HCT116 (cell line): ENCODE measurements around the gene XPA.

Experiments used
- CEBPB ChIP-seq: IDR thresholded peaks from 2 replicates; pipeline ENCODE4 v1.6.1; 2012; ENCODE audit warnings: low read depth
- EGR1 ChIP-seq: IDR thresholded peaks from 2 replicates; pipeline ENCODE4 v1.6.1; 2012; ENCODE audit warnings: low read depth
- EZH2 ChIP-seq: fragments of 200-600 bp; sonication (generic); IDR thresholded peaks from 2 replicates; pipeline ENCODE4 v1.6.1; 2017; ENCODE audit warnings: antibody characterized with exemption, mixed run types
- JUND ChIP-seq: IDR thresholded peaks from 2 replicates; pipeline ENCODE4 v1.6.1; 2012
- POLR2A ChIP-seq: IDR thresholded peaks from 2 replicates; pipeline ENCODE4 v1.7.0; 2011; ENCODE audit warnings: borderline replicate concordance; ENCODE audit not compliant: insufficient read depth, insufficient read length; ENCODE audit errors: extremely low read depth
- POLR2AphosphoS5 ChIP-seq: IDR thresholded peaks from 2 replicates; pipeline ENCODE4 v1.6.1; 2011; ENCODE audit warnings: mild to moderate bottlenecking, low read depth, low read length, moderate library complexity
- RAD21 ChIP-seq: IDR thresholded peaks from 2 replicates; pipeline ENCODE4 v1.6.1; 2012; ENCODE audit warnings: low read depth, mild to moderate bottlenecking
- SP1 ChIP-seq: IDR thresholded peaks from 2 replicates; pipeline ENCODE4 v1.6.1; 2012; ENCODE audit warnings: low read depth
- ZFX ChIP-seq: fragments of 450-650 bp; IDR thresholded peaks from 2 replicates; pipeline ENCODE4 v1.6.1; 2017
- TF ChIP-seq, protein P1 (sequence below), 3 experiments: fragments of 200-600 bp in 1 of 3; sonication (generic) in 1 of 3; IDR thresholded peaks in 2 of 3; conservative IDR thresholded peaks in 1 of 3; 2 replicates each; pipeline ENCODE4 v1.5.1; 2012 to 2017; ENCODE audit warnings: low read depth in 2 of 3, low read length in 2 of 3, antibody characterized with exemption in 1 of 3, borderline replicate concordance in 1 of 3, control low read depth in 1 of 3, mild to moderate bottlenecking in 1 of 3, mixed read lengths in 1 of 3, mixed run types in 1 of 3, moderate library complexity in 1 of 3; ENCODE audit not compliant: insufficient read depth in 1 of 3
- TF ChIP-seq, protein P2 (sequence below): IDR thresholded peaks from 2 replicates; pipeline ENCODE4 v1.6.1; 2012
- TF ChIP-seq, protein P3 (sequence below): IDR thresholded peaks from 2 replicates; pipeline ENCODE4 v1.6.1; 2012; ENCODE audit warnings: low read depth

DNA sequence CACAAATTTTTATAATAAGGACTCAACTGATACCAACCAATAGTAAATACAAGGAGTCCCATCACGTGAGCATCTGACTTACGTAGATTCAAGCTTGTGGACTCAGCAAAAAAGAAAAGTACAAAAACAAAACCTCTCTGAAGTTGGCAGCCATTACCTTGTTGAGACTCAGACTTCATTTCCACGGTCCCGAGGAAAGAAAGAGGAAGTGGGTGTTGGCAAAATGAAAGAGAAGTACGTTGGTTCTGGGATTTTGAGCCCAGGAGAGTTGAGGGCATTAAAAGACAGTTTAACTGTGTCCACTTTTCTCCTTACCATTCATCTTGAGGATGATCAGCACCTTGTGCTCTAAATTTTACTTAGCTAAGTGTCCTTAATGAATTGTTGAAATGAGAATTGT, 36.8 kb downstream of the XPA start:
- TF ChIP-seq, protein P1, sequence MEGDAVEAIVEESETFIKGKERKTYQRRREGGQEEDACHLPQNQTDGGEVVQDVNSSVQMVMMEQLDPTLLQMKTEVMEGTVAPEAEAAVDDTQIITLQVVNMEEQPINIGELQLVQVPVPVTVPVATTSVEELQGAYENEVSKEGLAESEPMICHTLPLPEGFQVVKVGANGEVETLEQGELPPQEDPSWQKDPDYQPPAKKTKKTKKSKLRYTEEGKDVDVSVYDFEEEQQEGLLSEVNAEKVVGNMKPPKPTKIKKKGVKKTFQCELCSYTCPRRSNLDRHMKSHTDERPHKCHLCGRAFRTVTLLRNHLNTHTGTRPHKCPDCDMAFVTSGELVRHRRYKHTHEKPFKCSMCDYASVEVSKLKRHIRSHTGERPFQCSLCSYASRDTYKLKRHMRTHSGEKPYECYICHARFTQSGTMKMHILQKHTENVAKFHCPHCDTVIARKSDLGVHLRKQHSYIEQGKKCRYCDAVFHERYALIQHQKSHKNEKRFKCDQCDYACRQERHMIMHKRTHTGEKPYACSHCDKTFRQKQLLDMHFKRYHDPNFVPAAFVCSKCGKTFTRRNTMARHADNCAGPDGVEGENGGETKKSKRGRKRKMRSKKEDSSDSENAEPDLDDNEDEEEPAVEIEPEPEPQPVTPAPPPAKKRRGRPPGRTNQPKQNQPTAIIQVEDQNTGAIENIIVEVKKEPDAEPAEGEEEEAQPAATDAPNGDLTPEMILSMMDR (IDR thresholded peaks at IDR 0.05 in 2 of 3, conservative IDR thresholded peaks at IDR 0.05 in 1 of 3; ENCODE audit: borderline replicate concordance in 1 of 3, insufficient read depth in 1 of 3, low read depth in 2 of 3, low read length in 2 of 3): no peak
- TF ChIP-seq POLR2A (no peak), ZFX (no peak), RAD21 (no peak), SP1 (no peak), JUND (no peak), EZH2 (no peak), EGR1 (no peak), CEBPB (no peak), POLR2AphosphoS5 (no peak)
- TF ChIP-seq, protein P2, sequence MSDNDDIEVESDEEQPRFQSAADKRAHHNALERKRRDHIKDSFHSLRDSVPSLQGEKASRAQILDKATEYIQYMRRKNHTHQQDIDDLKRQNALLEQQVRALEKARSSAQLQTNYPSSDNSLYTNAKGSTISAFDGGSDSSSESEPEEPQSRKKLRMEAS: no peak
- TF ChIP-seq, protein P3, sequence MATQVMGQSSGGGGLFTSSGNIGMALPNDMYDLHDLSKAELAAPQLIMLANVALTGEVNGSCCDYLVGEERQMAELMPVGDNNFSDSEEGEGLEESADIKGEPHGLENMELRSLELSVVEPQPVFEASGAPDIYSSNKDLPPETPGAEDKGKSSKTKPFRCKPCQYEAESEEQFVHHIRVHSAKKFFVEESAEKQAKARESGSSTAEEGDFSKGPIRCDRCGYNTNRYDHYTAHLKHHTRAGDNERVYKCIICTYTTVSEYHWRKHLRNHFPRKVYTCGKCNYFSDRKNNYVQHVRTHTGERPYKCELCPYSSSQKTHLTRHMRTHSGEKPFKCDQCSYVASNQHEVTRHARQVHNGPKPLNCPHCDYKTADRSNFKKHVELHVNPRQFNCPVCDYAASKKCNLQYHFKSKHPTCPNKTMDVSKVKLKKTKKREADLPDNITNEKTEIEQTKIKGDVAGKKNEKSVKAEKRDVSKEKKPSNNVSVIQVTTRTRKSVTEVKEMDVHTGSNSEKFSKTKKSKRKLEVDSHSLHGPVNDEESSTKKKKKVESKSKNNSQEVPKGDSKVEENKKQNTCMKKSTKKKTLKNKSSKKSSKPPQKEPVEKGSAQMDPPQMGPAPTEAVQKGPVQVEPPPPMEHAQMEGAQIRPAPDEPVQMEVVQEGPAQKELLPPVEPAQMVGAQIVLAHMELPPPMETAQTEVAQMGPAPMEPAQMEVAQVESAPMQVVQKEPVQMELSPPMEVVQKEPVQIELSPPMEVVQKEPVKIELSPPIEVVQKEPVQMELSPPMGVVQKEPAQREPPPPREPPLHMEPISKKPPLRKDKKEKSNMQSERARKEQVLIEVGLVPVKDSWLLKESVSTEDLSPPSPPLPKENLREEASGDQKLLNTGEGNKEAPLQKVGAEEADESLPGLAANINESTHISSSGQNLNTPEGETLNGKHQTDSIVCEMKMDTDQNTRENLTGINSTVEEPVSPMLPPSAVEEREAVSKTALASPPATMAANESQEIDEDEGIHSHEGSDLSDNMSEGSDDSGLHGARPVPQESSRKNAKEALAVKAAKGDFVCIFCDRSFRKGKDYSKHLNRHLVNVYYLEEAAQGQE: no peak
